Testis (tissue), 2 donors: ENCODE results near the gene LPP.

ENCODE experiments used
- CTCF ChIP-seq, 3 experiments: fragments of 450-650 bp in 2 of 3; fragments of 200-600 bp in 1 of 3; sonication (generic) in 1 of 3; IDR thresholded peaks; one replicate each; pipeline ENCODE4 v1.5.1; 2016 to 2019; ENCODE audit warnings: antibody characterized with exemption in 3 of 3, mild to moderate bottlenecking in 2 of 3, moderate library complexity in 1 of 3
- POLR2A ChIP-seq: fragments of 450-650 bp; IDR thresholded peaks from one replicate; pipeline ENCODE4 v1.6.1; 2017; ENCODE audit warnings: antibody characterized with exemption, mild to moderate bottlenecking, moderate library complexity

- TF ChIP-seq CTCF (IDR thresholded peaks at IDR 0.05) (no peak), POLR2A (no peak)
Measured at GRCh38 chr3:188670446-188670845, 516.5 kb downstream of the LPP start.
